GM12865 (cell line): ENCODE measurements around the gene ZNF740.

Experiments used
- DNase-seq: peaks from one replicate; pipeline ENCODE4 v3.0.0; 2010; ENCODE audit warnings: low read depth
- H3K4me3 ChIP-seq: 2 replicates; pipeline ENCODE4 v1.5.1; 2011; ENCODE audit warnings: mild to moderate bottlenecking, low read depth, low read length, control low read depth
- TF ChIP-seq, protein P1 (sequence below): IDR thresholded peaks from 2 replicates; pipeline ENCODE4 v1.5.1; 2011; ENCODE audit warnings: low read length, control low read depth, low read depth, inconsistent platforms; ENCODE audit not compliant: insufficient read depth; ENCODE audit errors: missing control alignments

ZNF740 gene

DNA sequence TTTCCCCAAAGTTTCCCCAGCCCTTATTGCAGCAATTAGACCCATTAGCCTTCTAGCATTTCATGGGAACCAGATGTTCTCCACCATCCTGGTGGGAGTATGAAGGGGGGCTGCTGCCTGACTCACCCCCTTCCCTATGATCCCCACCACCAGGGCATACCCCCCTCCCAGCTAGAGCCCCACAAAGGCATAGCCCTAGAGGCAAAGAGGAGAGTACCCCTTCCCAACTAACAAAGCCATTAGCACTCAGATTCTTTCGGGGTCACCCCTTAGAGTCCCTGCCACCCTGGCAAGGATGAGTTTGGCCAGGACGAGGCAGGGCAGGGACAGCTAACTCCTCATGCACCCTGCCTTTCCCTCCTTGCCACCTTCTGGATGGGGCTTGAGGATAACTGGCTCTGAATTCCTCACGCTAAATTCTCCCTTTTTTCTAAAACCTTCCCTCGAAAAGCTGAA, 42.3 kb downstream of the ZNF740 start:
- no peak for DNase-seq
- TF ChIP-seq, protein P1, sequence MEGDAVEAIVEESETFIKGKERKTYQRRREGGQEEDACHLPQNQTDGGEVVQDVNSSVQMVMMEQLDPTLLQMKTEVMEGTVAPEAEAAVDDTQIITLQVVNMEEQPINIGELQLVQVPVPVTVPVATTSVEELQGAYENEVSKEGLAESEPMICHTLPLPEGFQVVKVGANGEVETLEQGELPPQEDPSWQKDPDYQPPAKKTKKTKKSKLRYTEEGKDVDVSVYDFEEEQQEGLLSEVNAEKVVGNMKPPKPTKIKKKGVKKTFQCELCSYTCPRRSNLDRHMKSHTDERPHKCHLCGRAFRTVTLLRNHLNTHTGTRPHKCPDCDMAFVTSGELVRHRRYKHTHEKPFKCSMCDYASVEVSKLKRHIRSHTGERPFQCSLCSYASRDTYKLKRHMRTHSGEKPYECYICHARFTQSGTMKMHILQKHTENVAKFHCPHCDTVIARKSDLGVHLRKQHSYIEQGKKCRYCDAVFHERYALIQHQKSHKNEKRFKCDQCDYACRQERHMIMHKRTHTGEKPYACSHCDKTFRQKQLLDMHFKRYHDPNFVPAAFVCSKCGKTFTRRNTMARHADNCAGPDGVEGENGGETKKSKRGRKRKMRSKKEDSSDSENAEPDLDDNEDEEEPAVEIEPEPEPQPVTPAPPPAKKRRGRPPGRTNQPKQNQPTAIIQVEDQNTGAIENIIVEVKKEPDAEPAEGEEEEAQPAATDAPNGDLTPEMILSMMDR = no peak
- no peak overlapping the region for H3K4me3 ChIP-seq

DNA sequence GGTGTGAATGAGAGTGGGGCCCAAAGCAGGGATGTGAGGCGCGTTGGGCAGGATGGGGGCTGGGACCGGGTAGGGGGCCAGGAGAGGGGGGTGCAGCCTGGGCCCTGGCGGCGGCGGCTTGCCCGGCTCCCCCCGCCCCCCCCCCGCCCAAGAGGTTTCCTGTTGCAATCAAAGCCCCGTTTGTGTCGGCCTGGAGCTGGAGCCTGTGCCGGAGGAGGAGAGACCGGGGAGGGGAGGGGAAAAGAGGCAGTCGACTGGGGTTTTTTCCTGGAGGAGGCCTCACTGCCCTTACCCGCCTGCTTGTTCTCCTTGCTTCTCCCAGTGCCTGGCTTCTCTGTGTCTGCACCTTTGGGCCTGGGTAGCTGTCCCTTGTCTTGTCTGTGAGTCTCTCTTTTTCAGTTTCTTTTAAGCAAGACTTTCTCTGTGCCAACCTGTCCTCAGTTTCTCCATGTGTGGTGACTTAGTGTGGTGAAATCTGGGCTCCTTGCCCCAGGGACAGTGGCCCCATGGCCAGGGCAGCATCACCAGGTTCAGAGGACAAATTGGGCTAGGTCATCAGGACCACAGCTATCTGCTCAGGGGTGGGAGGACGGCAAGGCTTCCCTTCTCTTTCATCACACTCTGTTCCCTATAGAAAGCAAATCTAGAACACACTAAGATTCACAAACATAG, 43.0 kb downstream of the ZNF740 start:
- TF ChIP-seq, protein P1 = no peak
- DNase-seq = no peak
- H3K4me3 ChIP-seq = no peak overlapping the region

DNA sequence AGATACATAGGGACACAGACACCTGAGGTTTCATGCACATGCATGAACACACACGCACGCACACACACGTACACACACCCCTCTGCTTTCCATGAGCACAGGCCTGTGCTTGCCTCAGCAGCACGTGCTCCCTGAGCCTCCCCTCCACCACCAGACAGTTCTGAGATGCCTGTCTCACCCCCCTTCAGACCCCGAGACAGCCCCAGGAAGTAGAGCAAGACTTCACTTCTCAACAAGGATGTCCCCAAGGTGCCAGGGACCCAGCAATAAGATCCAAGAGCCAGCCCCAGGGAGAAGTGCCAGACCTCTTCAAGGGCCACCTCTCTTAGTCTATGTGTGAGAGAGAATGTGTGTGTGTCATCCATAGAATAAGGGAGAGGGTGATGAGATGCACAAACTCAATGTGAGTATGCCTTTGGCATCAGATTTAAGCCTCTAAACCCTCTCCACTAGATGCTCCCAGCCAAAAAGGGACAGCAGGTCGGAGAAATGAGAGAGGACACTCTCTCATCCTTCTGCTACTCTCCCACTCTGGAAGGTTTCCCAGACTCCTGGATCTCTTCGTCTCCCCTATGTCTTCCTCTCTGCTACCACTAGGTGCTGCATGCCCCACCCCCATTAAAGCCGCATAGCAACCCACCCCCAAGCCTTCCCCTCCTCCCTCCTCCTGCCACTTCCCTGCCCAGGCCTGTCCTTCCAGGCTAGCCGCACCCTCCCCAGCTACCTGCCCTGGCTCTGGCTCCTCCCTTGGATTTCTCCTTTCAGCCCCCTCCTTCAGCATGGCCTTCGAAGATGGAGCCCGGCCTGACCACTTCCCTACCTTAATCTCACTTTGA, 43.8 kb downstream of the ZNF740 start:
- H3K4me3 ChIP-seq = no peak overlapping the region
- TF ChIP-seq, protein P1 = no peak
- DNase-seq = no peak

DNA sequence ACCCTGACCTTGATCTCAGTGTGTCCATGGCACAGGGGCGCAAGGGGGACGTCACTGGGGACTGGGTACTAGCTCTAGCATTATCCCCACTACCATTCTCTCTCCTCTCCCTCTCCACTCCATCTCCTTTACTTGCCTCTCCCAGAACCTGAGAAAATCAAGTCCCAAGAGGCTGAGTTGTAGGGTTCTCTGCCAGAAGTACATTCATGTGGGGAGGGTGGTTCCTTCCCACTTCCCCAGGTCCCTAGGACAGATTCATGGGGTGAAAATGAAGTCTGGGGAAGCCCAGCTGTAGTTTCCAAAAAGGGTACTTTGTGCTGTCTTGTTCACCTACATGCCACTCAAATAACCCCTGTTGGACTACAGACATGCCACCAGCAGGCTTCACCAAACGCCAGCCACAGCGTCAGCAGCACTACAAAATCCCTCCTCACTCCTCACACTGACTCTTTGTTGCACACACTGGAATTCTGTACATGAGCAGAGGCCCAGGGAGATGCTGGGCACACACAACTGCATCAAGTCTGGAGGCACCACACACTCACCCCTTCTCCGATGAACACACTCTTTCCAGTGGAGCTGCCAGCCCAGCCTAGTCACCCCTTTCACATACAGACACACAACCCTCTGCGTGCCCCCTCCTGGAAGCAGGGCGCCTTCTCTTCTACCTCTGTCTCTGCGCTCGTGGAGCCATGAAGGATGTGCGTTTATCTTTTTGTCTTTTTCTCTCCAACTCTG, 44.5 kb downstream of the ZNF740 start:
- H3K4me3 ChIP-seq = no peak overlapping the region
- no peak for DNase-seq
- TF ChIP-seq, protein P1 = no peak

DNA sequence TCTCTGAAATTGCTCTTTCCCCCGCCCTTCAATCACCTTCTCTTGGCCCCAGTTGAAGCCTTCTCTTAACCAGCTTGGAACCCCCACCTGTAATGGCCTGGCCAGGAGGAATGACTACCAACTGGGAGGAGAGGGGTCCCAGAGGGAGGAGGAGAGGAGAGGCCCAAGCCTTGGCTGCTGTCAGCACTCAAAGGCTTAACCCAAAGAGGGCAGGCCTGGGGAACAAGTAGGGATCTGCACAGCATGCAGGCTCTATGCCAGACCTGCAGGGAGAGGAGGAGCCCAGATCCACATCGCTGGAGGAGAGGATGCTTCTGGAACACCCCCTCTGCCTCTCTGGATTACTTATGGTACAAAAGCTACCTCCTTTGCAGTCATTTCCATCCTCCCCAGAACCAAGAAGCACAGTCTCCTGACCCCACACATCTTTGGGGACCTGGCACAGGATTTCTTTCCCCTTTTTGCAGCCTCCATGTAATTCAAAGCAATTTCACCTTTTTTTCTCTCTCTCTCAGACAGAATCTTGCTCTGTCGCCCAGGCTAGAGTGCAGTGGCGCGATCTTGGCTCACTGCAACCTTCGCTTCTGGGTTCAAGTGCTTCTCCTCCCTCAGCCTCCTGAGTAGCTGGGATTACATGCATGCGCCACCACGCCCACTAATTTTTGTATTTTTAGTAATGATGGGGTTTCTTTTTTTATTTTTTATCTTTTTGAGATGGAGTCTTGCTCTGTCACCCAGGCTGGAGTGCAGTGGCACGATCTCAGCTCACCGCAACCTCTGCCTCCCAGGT, 45.3 kb downstream of the ZNF740 start:
- DNase-seq = no peak
- no peak overlapping the region for H3K4me3 ChIP-seq
- TF ChIP-seq, protein P1 = no peak

DNA sequence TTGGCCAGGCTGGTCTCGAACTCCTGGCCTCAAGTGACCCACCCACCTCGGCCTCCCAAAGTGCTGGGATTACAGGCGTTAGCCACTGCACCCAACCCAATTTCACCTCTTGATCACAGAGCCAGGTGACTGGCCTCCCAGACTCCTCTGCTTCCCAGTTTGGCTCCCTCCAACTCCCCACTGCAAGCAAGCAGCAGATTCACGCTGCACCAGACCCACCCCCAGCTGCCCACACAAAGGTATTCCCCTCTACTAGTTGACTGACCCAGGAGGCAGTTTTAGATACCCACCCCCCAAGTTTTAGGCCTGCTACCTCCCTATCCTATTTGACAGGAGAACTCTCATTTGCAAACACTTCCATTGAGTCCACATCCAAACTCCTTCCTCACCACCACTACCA, 46.3 kb downstream of the ZNF740 start:
- no peak overlapping the region for H3K4me3 ChIP-seq
- TF ChIP-seq, protein P1 = no peak
- no peak for DNase-seq
